Left ventricle myocardium superior (tissue), 1 donor: Measurements from ENCODE around the gene ADGRE3. TPM values are rescaled to one million over a fixed set of nuclear protein-coding genes. Genes with fewer than 3 reads are reported as not detected.

ENCODE experiments used
- ATAC-seq: fragments of 200-7000 bp; cut with Tn5 transposase; one replicate; pipeline ENCODE4 v1.9.1; 2020; ENCODE audit warnings: mild to moderate bottlenecking, moderate library complexity
- DNase-seq: peaks from one replicate; pipeline ENCODE4 v3.0.0-alpha.2; 2020
- intact Hi-C: fragments of 100-400 bp; cut with micrococcal nuclease; formaldehyde crosslinking; loops from one replicate; pipeline ENCODE4 v1.11.0; 2022
- long read RNA-seq: library from polyadenylated mRNA; unstranded; transcript quantifications from one replicate; pipeline ENCODE4 v2.0.0, GENCODE V29; 2021
- total RNA-seq: library from RNA; stranded (reverse); fragmentation: NEBNext Ultra II Directional; extraction: Animal tissue kit (Norgen Biotek cat#: 25700); gene quantifications from one replicate; pipeline ENCODE4 v1.2.1, GENCODE V29; 2021
- donor health status: DM: no; HTN: yes; CAD: no; lungs with severe emphysema.

The ADGRE3 gene, protein sequence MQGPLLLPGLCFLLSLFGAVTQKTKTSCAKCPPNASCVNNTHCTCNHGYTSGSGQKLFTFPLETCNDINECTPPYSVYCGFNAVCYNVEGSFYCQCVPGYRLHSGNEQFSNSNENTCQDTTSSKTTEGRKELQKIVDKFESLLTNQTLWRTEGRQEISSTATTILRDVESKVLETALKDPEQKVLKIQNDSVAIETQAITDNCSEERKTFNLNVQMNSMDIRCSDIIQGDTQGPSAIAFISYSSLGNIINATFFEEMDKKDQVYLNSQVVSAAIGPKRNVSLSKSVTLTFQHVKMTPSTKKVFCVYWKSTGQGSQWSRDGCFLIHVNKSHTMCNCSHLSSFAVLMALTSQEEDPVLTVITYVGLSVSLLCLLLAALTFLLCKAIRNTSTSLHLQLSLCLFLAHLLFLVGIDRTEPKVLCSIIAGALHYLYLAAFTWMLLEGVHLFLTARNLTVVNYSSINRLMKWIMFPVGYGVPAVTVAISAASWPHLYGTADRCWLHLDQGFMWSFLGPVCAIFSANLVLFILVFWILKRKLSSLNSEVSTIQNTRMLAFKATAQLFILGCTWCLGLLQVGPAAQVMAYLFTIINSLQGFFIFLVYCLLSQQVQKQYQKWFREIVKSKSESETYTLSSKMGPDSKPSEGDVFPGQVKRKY
- not detected for total RNA-seq
- long read RNA-seq: 0 reads

DNA sequence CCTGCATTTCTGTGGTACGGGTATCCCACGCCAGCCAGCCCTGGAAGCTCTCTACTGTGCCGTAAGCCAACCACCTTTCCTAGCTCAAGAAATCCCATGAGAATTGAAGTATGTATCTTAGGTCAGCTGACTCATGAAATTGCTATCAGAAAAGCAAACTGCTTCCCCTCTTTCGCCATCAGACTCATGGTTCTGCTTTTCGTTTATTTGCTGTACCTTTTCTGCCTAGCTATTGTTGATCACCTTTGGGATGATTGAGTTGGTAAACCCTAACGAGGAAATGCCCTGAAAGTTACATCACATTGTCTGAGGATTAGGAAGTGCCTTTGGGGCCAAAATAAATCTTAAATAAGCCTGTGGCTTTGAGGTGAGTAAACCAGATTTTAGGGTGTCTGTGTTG is at the start of gene ADGRE3:
Gene ADGRE3, minus strand, starts transcription at position 81 of the 400 bp plus-strand sequence. Its CDS starts 74 bp downstream, at position 7.
- intact Hi-C loops: no loop called here
- DNase-seq (no peak), ATAC-seq (no peak)

DNA sequence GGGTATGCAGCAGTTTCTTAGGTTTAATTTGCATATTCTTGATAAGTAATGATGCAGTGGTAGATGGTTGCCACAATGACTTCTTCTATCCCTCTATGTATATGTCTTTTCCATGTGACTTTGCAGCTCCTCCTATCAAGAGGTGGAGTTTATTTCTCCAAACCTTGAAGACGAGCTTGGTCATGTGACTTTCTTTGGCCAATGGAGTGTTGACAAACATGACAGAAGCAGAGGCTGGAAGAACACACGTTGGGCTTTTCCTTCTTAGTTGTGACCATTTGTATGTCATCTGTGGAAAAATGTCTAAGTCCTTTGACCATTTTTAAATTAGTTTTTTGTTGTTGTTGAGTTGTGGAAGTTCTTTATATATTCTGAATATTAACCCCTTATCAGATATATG is 47.5 kb upstream of the ADGRE3 start:
- ATAC-seq (no peak), DNase-seq (no peak)
- intact Hi-C loops: no loop called here

DNA sequence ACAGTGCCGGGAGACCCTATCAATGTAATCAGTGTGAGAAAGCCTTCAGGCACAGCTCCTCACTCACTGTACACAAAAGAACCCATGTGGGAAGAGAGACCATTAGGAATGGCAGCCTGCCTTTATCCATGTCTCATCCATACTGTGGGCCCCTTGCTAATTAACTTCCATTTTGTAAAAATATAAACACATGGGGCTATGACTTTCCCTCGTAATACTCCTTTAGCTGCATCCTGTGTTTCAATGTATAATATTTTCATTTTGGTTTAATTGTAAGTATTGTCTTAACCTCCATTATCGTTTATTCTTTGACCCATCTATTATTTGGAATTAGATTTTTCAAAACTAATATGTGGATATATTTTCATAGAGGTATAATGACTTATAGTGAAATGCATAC is 44.5 kb upstream of the ADGRE3 start:
- ATAC-seq: no peak
- no peak for DNase-seq
- intact Hi-C loops: no loop called here

DNA sequence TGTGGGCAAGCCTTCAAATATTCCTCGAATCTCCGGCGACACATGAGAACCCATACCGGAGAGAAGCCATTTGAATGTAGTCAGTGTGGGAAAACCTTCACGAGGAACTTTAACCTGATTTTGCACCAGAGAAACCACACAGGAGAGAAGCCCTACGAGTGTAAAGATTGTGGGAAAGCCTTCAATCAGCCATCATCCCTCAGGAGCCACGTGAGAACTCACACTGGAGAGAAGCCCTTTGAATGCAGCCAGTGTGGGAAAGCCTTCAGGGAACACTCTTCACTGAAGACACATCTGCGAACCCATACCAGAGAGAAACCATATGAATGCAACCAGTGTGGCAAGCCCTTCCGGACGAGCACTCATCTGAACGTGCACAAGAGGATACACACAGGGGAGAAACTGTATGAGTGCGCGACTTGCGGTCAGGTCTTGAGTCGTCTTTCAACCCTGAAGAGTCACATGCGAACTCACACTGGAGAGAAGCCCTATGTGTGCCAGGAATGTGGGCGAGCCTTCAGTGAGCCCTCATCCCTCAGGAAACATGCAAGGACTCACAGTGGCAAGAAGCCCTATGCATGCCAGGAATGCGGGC is 44.0 kb upstream of the ADGRE3 start:
- ATAC-seq: no peak
- no peak for DNase-seq
- intact Hi-C loops: no loop called here

DNA sequence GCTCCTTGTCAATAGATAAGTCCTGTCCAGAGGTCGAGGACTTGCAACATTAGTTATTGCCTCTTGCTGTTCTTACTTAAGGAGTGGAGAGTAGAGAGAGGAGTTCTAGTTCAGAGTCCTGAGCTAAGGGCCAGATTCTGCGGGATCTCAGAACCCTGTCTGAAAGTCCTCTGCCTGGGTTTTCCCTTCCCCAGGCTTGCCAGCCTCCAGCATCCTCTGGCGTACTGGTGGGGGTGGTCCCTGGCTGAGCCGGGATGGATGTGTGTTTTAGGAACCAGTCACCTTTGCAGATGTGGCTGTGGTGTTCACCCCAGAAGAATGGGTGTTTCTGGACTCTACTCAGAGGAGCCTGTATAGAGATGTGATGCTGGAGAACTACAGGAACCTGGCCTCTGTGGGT is 41.2 kb upstream of the ADGRE3 start:
- no peak for ATAC-seq

DNA sequence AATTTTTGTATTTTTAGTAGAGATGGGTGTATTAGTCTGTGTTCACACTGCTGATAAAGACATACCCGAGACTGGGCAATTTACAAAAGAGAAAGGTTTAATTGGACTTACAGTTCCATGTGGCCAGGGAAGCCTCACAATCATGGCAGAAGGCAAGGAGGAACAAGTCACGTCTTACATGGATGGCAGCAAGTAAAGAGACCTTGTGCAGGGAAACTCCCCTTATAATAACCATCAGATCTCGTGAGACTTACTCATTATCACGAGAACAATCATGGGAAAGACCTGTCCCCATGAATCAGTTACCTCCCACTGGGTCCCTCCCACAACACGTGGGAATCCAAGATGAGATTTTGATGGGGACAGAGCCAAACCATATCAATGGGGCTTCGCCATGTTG is 29.8 kb upstream of the ADGRE3 start:
- intact Hi-C loops: no loop called here
- DNase-seq (no peak), ATAC-seq (no peak)

More for the DNA sequence above, 41.2 kb upstream of the ADGRE3 start:
- intact Hi-C loops: no loop called here
- DNase-seq: no peak

DNA sequence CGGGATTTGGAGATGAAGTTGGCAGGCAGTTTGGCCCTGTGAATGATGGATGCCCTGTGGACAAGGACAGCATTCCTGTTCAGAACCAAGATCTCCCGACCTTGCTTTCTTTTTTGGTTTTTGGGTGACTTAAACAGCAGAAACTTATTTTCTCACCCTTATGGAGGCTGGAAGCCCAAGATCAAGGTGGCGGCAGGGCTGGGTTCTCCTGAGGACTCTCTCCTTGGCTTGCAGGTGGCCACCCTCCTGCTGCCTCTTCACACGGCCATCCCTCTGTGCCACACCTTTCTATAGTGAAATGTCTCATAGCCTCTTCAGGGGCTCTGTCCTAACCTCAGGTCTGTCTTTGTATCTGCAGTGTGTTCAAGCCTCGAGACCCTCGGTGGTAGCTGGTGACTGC is 29.2 kb upstream of the ADGRE3 start:
- ATAC-seq (no peak), DNase-seq (no peak)
- intact Hi-C loops: no loop called here

DNA sequence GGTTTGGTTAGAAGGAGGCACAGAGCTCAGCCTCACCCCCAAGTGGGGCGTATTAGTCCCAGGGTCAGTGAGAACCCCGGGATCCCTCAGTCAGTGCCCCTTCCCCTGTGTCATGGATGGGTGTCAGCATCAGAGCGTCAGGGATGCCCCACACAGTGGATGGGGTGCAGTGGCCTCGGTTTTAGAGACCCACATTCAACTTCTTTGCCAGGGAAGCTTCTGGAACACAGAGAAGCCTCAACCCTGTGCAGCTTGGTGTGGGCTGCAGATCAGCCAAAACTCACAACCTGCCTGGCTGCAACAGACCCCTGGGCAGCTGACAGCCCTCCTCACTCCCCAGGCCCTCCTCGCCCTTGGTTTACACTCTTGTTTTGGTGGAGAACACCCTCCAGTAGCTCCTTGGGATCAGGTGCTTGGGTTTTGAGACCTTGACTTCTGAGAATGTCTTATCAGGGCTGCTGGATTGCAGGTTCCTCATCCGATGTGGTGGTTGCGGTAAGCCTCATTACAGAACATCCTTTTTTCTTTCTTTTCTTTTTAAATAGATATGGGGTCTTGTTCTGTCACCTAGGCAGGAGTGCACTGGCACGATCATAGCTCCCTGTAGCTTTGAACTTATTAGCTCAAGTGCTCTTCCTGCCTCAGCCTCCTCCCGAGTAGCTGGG is 26.2 kb upstream of the ADGRE3 start:
- ATAC-seq: no peak
- DNase-seq: no peak
- intact Hi-C loops: no loop called here

DNA sequence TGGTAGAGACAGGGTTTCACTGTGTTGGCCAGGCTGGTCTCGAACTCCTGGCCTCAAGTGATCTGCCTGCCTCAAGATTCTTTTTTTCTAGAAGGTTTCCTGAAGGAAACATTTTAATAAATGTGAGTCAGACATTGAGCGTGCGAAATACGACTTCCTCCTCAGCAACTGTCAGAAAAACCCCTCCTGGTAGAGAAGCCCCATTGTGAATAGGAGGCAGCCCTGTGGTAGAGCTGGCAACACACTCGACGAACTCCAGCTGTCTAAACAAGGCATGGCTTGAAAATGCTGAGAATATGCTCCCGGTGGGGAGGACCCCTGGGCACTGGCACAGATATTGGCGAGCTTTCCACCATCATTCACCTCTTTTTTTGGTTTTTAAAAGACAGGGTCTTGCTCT is 25.0 kb upstream of the ADGRE3 start:
- intact Hi-C loops: no loop called here
- DNase-seq: no peak
- ATAC-seq: no peak

DNA sequence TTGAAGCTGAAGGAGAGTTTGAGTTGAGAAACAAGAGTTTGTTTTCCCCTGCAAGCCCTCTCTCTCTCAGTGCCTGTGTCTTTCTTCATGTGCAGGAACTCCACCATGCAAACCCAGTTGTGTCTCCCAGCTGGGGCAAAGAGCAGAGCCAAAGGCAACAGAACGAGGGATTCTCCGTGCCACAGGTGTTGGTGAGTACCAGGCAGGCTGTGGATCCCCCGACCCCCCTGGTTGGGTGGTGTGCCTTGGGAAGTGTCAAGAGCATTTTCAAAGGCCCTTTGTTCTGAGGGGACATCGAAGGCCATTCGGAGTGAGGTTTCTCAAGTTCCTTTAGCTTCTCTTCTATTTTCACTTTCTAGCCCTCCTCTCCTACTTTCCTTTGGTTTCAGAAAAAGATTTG is 20.8 kb upstream of the ADGRE3 start:
- DNase-seq: no peak
- no peak for ATAC-seq
- intact Hi-C loops: no loop called here

DNA sequence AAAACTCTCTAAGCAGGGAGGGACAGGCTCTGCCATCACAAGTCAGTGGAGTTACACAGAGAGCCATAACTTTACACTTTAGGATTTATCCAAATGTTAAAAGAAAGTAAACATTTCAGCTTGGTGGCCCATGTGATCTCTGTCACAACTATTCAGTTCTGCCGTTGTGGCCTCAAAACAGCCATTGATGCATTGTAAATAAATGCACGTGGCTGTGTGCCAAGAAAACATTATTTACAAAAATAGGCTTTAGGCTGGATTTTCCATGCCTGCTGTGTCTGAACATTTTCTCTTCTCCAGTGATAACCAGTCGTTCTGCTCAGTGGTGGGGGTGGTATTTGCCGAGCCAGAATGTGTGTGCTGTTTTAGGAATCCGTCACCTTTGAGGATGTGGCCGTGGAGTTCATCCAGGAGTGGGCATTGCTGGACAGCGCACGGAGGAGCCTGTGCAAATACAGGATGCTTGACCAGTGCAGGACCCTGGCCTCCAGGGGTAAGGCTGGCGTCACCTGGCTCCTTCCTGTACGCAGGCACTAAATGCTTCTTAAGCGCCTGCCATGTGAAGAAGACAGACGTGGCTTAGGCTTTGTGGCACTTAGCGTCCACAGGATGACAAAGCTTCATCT is 20.1 kb upstream of the ADGRE3 start:
- intact Hi-C loops: no loop called here
- ATAC-seq (no peak), DNase-seq (no peak)

DNA sequence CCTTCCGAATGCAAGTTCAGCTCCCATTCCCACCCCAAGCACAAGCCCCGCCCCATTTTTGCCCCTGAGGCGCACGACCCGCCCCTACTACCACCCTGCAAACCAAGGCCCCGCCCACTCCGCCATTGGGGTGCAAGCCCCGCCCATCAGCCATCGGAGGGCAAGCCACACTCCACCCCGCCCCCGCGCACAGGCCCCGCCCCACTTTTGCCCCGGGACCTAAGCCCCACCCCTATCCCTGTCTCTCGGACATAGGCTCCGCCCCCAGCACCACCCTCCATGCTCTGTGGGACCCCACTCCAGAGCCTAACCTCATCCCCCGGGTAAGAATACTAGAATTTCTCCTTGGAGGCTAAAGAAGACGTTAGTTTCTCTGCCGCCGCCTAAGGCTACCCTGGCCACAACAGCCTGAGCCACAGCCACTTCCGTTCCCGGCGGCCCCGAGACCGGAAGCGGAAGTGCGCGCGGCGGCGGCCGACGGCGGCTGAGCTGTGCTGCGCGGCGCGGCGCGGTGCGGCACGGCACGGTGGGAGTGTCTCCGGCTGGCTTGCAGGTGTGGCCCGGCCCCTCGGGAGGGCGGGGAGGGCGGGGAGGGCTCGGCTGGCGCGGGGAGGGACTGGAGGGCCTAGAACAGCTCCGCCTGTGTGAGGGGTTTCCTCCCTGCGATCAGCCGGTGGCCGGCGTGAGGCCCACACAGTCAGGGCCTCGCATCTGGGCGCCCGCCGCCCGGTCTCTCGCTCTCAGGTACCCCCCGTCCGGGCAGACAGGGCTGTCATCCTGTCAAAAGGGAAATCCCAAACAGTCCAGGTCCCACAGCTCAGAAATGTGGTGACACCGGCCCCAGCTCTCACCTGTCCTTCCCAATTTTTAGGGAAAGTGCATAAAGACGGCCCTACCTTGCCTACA is 15.2 kb upstream of the ADGRE3 start, which contains the start of gene ZNF333:
Gene ZNF333, plus strand, starts transcription at position 451 of the 906 bp plus-strand sequence. CDS start 3,444 bp downstream, outside the sequence.
- DNase-seq: peak; percentile 98
- intact Hi-C loops: no loop called here
- peak; percentile 99 for ATAC-seq

DNA sequence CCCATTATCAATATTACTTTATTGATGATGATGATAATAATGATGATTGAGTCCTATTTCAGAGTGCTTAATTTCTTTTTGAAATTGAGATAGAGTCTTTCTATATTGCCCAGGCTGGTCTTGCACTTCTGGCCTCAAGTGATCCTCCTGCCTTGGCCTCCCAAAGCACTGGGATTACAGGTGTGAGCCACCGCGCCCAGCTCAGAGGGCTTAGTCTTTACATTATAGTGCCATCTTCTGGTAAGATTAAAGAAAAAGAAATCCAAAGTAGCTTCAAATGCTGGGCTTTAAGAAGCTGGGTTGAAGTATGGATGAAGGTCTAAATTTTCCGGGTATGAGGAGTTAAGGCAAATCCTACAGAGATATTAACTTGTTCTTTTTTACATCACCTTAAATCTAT is 11.8 kb upstream of the ADGRE3 start:
- ATAC-seq: no peak
- intact Hi-C loops: no loop called here
- no peak for DNase-seq

DNA sequence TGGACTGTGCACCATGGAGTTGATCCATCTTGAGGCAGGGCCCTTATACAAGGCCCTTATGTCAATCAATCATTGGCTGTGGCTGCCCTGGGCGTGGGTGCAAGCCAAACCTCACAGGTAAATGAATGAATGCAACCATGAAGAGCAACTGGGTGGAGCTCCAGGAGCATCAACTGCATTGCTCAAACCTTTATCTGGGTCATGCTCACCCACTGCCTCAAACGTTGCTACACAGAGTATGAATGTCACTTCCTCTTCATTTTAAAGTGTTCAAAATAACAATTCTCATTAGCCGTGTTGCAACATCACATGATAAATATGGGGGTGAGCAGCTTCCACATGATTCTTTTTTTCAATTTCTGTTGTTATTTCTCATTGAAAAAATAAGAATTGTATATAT is 8.8 kb upstream of the ADGRE3 start:
- ATAC-seq: no peak

DNA sequence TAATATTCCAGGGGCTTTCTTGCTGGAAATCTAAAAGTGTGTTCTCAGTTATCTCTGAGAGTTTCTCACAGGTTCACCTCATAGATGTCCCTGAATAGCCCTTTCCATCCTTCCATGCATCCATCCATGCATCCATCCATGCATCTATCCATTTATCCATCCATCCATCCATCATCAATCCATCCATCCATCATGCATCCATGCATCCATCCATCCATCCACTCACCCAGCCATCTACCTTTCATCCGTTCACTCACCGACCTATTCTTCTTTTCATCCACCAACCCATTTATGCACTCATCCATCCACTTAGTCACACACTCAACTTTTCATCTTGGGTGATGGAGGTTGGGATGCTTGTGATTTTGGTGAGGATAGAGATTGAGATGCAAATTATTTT is 7.4 kb upstream of the ADGRE3 start:
- intact Hi-C loops: no loop called here
- no peak for DNase-seq
- ATAC-seq: no peak

More for the DNA sequence above, 8.8 kb upstream of the ADGRE3 start:
- no peak for DNase-seq
- intact Hi-C loops: no loop called here

DNA sequence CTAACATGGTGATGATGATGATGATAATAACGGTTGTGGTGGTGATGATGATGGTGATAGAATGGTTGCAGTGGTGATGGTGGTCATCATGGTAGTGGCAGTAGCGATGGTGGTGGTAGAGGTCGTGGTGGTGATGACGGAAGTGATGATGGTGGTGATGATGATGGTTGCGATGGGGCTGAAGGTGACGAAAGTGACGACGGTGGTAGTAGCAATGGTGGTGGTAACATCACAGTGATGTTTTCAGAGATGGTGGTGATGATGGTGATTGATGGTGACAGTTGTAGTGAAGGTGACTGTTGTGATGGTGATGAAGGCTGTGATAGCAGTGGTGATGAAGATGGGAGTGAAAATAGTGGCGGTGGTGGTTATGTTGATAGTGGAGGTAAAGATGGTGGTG is 3.6 kb upstream of the ADGRE3 start:
- DNase-seq: no peak
- ATAC-seq: no peak
- intact Hi-C loops: no loop called here

DNA sequence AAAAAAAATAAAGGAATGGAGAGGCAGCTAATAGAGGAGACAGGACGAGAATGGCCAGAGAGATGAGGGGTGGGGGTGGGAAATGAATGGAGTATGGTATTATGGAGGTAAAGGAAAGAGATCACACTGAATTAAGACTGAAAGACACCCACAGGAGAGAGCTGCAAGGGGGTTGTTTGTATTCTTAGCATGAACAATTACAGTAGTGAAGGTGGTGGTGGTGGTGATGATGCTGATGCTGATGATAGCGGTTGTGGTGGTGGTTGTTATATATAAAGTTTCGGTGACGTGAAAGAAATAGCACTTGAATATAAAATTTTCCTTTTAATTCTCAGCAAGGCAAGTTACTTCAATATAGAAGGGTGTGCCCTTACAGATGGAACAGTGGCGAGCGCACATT is 2.8 kb upstream of the ADGRE3 start:
- ATAC-seq: no peak
- intact Hi-C loops: no loop called here
- DNase-seq: no peak

DNA sequence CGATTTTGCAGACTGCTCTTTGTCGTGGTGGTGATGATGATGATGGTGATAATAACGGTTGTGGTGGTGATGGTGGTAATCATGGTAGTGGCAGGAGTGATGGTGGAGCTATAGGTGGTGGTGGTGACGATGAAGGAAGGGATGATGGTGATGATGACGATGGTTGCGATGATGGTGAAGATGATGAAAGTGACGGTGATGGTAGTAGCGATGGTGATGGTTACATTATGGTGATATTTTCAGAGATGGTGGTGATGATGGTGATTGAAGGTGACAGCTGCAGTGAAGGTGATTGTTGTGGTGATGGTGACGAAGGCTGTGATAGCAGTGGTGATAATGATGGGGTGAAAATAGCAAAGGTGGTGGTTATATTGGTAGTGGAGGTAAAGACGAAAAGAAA is 2.1 kb upstream of the ADGRE3 start:
- intact Hi-C loops: no loop called here
- DNase-seq (no peak), ATAC-seq (no peak)
